PC-3 (cell line): Measurements from ENCODE around the gene IGFBP1. TPM values are rescaled to one million over a fixed set of nuclear protein-coding genes. Genes with fewer than 3 reads are reported as not detected.
A peak's percentile ranks its signal among the peaks of the same experiment; 100 is the strongest.

Source experiments
- ATAC-seq: fragments of 200-7000 bp; cut with Tn5 transposase; 2 replicates; pipeline ENCODE4 v1.9.1; 2020; ENCODE audit warnings: mild to moderate bottlenecking, moderate library complexity
- BruUV-seq: library from RNA; stranded (reverse); fragments of 400-500 nt; replicated peaks from 2 replicates; lab custom pipeline; 2021; lab: Mats Ljungman, UMichigan
- CTCF ChIA-PET: fragments of 300-600 bp; sonication (Branson Sonifier 250); formaldehyde crosslinking; loops from one replicate; lab custom pipeline; 2022; ENCODE audit warnings: antibody characterized with exemption; lab: Charles Lee
- POLR2A ChIA-PET: fragments of 300-600 bp; sonication (Branson Sonifier 250); formaldehyde crosslinking; loops from one replicate; lab custom pipeline; 2022; ENCODE audit warnings: antibody characterized with exemption; ENCODE audit not compliant: unreplicated experiment; lab: Charles Lee
- DNase-seq: peaks from one replicate; pipeline ENCODE4 v3.0.0-alpha.2; 2015
- H2AFZ ChIP-seq: fragments of 300-600 bp; sonication (generic); 2 replicates; pipeline ENCODE4 v1.6.0; 2016; ENCODE audit warnings: antibody characterized with exemption, low read length
- H3F3A ChIP-seq: fragments of 300-600 bp; sonication (generic); one replicate; pipeline ENCODE4 v1.6.0; 2017; ENCODE audit warnings: antibody characterized with exemption, low read length, control low read depth, mild to moderate bottlenecking; ENCODE audit not compliant: unreplicated experiment
- H3K27ac ChIP-seq: fragments of 300-600 bp; sonication (generic); 2 replicates; pipeline ENCODE4 v1.5.1; 2016; ENCODE audit warnings: mild to moderate bottlenecking, low read length
- H3K27me3 ChIP-seq: fragments of 300-600 bp; sonication (generic); 2 replicates; pipeline ENCODE4 v1.6.1; 2016; ENCODE audit warnings: low read length, mixed read lengths
- H3K36me3 ChIP-seq: fragments of 300-600 bp; sonication (generic); 2 replicates; pipeline ENCODE4 v1.6.1; 2016; ENCODE audit warnings: low read depth, mixed run types, low read length, mixed read lengths
- H3K4me1 ChIP-seq: fragments of 300-600 bp; sonication (generic); 2 replicates; pipeline ENCODE4 v1.5.1; 2016; ENCODE audit warnings: low read length; ENCODE audit not compliant: insufficient read depth
- H3K4me2 ChIP-seq: fragments of 300-600 bp; sonication (generic); 2 replicates; pipeline ENCODE4 v1.6.0; 2016; ENCODE audit warnings: low read length
- H3K4me3 ChIP-seq: fragments of 300-600 bp; sonication (generic); 2 replicates; pipeline ENCODE4 v1.5.1; 2016; ENCODE audit warnings: mild to moderate bottlenecking, low read length, mixed read lengths
- H3K79me2 ChIP-seq: fragments of 300-600 bp; sonication (generic); 2 replicates; pipeline ENCODE4 v1.6.1; 2017; ENCODE audit warnings: low read length, mixed read lengths
- H3K9ac ChIP-seq: fragments of 300-600 bp; sonication (generic); 2 replicates; pipeline ENCODE4 v1.6.0; 2016; ENCODE audit warnings: mild to moderate bottlenecking, low read length
- H3K9me2 ChIP-seq: fragments of 300-600 bp; sonication (generic); replicated peaks from 2 replicates; pipeline ENCODE4 v1.6.1; 2016; ENCODE audit warnings: mixed run types, low read length, mixed read lengths
- H3K9me3 ChIP-seq: fragments of 300-600 bp; sonication (generic); 2 replicates; pipeline ENCODE4 v1.6.1; 2016; ENCODE audit warnings: low read length, mixed read lengths
- H4K20me1 ChIP-seq: fragments of 300-600 bp; sonication (generic); 2 replicates; pipeline ENCODE4 v1.6.1; 2016; ENCODE audit warnings: low read length, mixed read lengths
- EZH2 ChIP-seq: fragments of 300-600 bp; sonication (generic); IDR thresholded peaks from one replicate; pipeline ENCODE4 v1.6.1; 2017; ENCODE audit warnings: antibody characterized with exemption, mild to moderate bottlenecking, low read length; ENCODE audit not compliant: unreplicated experiment
- EZH2phosphoT487 ChIP-seq: fragments of 300-600 bp; sonication (generic); IDR thresholded peaks from 2 replicates; pipeline ENCODE4 v1.6.1; 2018; ENCODE audit warnings: mild to moderate bottlenecking, antibody characterized with exemption, low read length, borderline replicate concordance
- intact Hi-C: fragments of 100-400 bp; cut with micrococcal nuclease; formaldehyde crosslinking; loops from 2 replicates; pipeline ENCODE4 v1.9.0; 2023
- total RNA-seq: library from RNA; depleted of rRNA; stranded (reverse); fragments of >200 nt; gene quantifications from 2 replicates; pipeline ENCODE4 v1.2.3, GENCODE V29; 2014
- TF ChIP-seq, protein P1 (sequence below): fragments of 300-600 bp; sonication (generic); conservative IDR thresholded peaks from 2 replicates; pipeline ENCODE4 v1.5.1; 2017; ENCODE audit warnings: antibody characterized with exemption, low read depth, mild to moderate bottlenecking, low read length

IGFBP1 gene
- total RNA-seq, 1 experiment from 2014 or later, result 1.5 TPM

DNA sequence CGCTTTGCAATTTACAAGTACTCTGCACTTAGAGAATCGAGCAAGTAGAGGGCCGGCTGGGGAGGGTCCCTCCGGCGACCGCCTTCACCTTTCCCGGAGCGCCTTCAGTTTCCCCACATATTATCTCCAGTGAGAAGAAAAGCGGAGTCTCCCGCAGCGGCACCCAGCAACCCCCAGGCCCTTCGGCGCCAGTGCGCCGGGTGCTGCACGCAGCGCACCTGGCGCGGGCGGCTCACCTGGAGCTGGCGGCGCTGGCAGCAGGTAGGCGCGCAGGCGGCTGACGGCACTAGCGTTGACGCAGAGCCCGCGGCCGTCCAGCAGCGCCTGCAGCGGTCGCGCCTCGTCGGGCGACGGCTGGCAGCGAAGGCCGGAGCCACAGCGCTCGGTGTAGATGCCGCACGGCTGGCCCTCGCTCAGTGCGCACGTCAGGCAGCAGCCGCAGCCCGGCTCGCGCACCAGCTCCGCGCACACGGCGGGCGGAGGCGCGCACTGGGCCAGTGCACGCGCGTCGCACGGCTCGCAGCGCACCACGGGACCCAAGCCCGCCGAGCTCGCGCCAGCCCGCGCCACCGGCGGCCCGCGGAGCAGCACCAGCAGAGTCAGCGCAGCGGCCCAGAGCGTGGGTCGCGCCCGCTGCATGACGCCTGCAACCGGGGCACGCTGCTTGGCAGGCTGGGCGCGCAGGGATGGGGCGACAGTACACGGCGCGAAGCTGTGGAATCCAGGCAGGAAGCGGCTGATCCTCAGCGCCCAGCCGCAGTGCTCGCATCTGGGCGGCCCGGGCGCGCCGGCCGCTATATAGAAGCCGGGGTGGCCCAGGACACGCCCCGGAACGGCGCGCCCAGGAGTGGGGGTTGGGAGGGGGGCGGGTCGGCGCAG lies 32.5 kb downstream of the IGFBP1 start, which contains the start of gene IGFBP3:
TSS of gene IGFBP3 (minus strand) at position 771 of the 879 bp plus-strand sequence. CDS start at position 639, 132 bp downstream.
- BruUV-seq, result no TSS peak
- TF ChIP-seq EZH2phosphoT487 (peak; percentile 71; the same call in 1 of the 2 replicates), EZH2 (no peak)
- peak; percentile 76 for DNase-seq
- H3K27ac ChIP-seq, result no peak within 1 kb of the TSS
- peaks cover 53% of the 10 kb centered on the region for H3K4me1 ChIP-seq
- CTCF ChIA-PET, result interaction anchor here (0.5 to 0.9 kb wide), 3 partner anchors 55 to 1180 kb away, joined by 4 to 7 read pairs (median 4); no protein-coding TSS in a partner anchor
- H3K36me3 ChIP-seq, result no peaks in the 10 kb centered on the region; the same call in 1 of the 2 replicates
- peak within 1 kb of the TSS; percentile 34 for H3K9ac ChIP-seq
- no peaks in the 10 kb centered on the region for H3K9me3 ChIP-seq
- H3K4me2 ChIP-seq, result peak within 1 kb of the TSS; percentile 90
- H3K4me3 ChIP-seq, result peak within 1 kb of the TSS; percentile 80
- H3F3A ChIP-seq, result no peaks in the 10 kb centered on the region
- no peaks in the 10 kb centered on the region for H3K9me2 ChIP-seq
- H4K20me1 ChIP-seq, result peaks cover 3% of the 10 kb centered on the region; the same call in 1 of the 2 replicates
- peaks cover 17% of the 10 kb centered on the region; the same call in 1 of the 2 replicates for H3K79me2 ChIP-seq
- H2AFZ ChIP-seq, result peak within 1 kb of the TSS; percentile 91
- H3K27me3 ChIP-seq, result no peaks in the 10 kb centered on the region
- intact Hi-C loops, result loop anchor here (5.0 kb wide), 4 partner anchors 217 to 1332 kb away; no protein-coding TSS in a partner anchor
- POLR2A ChIA-PET, result interaction anchor here (0.6 to 0.9 kb wide), 2 partner anchors 233 to 1165 kb away, joined by 3 to 4 read pairs; no protein-coding TSS in a partner anchor
- peak; percentile 49 for ATAC-seq

DNA sequence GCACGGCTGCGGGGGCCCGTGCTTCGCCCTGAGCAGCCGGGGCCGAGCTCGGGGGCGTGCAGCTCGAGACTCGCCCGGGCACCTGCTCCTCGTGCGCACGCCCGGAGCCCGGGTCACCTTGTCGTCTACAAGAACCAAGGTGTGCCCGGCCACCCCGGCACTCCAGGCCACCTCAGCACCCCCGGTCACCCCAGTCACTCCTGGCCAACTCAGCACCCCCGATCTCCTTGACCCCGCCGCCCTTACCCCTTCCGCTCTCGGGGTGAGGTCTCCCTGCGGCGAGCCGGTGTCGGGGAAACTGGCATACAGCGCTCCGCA lies 33.1 kb downstream of the IGFBP1 start:
- peak overlapping the region; percentile 90 for H3K4me2 ChIP-seq
- no peaks in the 10 kb centered on the region for H3K9me2 ChIP-seq
- peaks cover 3% of the 10 kb centered on the region; the same call in 1 of the 2 replicates for H4K20me1 ChIP-seq
- ChIA-PET CTCF (interaction anchor here (0.5 to 0.9 kb wide), 4 partner anchors 54 to 1180 kb away, joined by 3 to 7 read pairs (median 4); no protein-coding TSS in a partner anchor), POLR2A (interaction anchor here (0.6 kb wide), 1 partner anchor 1164 kb away, joined by 3 read pairs; no protein-coding TSS in a partner anchor)
- ATAC-seq, result no peak
- H3K9ac ChIP-seq, result no peak overlapping the region
- TF ChIP-seq EZH2phosphoT487 (no peak), EZH2 (no peak)
- TF ChIP-seq, protein P1, sequence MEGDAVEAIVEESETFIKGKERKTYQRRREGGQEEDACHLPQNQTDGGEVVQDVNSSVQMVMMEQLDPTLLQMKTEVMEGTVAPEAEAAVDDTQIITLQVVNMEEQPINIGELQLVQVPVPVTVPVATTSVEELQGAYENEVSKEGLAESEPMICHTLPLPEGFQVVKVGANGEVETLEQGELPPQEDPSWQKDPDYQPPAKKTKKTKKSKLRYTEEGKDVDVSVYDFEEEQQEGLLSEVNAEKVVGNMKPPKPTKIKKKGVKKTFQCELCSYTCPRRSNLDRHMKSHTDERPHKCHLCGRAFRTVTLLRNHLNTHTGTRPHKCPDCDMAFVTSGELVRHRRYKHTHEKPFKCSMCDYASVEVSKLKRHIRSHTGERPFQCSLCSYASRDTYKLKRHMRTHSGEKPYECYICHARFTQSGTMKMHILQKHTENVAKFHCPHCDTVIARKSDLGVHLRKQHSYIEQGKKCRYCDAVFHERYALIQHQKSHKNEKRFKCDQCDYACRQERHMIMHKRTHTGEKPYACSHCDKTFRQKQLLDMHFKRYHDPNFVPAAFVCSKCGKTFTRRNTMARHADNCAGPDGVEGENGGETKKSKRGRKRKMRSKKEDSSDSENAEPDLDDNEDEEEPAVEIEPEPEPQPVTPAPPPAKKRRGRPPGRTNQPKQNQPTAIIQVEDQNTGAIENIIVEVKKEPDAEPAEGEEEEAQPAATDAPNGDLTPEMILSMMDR, result no peak
- peak overlapping the region; percentile 66 for H2AFZ ChIP-seq
- no peak for DNase-seq
- H3K4me1 ChIP-seq, result peaks cover 53% of the 10 kb centered on the region
- peak overlapping the region; percentile 80 for H3K4me3 ChIP-seq
- no peaks in the 10 kb centered on the region for H3F3A ChIP-seq
- no peaks in the 10 kb centered on the region; the same call in 1 of the 2 replicates for H3K36me3 ChIP-seq
- H3K27ac ChIP-seq, result no peak overlapping the region
- peaks cover 17% of the 10 kb centered on the region; the same call in 1 of the 2 replicates for H3K79me2 ChIP-seq
- BruUV-seq, result no TSS peak
- intact Hi-C loops, result loop anchor here (5.0 kb wide), 4 partner anchors 216 to 1331 kb away; no protein-coding TSS in a partner anchor
- no peaks in the 10 kb centered on the region for H3K9me3 ChIP-seq
- no peaks in the 10 kb centered on the region for H3K27me3 ChIP-seq
